Measurements from ENCODE around the gene CD2AP. TPM values are rescaled to one million over a fixed set of nuclear protein-coding genes. Genes with fewer than 3 reads are reported as not detected.
"Not testable (repeated sequence)": the region's sequence is repeated elsewhere in the genome, so short reads cannot be mapped to it uniquely, and the experiment has no call there.

CD2AP gene
- total RNA-seq (68.3 TPM), polyA plus RNA-seq (10.1 TPM)

DNA sequence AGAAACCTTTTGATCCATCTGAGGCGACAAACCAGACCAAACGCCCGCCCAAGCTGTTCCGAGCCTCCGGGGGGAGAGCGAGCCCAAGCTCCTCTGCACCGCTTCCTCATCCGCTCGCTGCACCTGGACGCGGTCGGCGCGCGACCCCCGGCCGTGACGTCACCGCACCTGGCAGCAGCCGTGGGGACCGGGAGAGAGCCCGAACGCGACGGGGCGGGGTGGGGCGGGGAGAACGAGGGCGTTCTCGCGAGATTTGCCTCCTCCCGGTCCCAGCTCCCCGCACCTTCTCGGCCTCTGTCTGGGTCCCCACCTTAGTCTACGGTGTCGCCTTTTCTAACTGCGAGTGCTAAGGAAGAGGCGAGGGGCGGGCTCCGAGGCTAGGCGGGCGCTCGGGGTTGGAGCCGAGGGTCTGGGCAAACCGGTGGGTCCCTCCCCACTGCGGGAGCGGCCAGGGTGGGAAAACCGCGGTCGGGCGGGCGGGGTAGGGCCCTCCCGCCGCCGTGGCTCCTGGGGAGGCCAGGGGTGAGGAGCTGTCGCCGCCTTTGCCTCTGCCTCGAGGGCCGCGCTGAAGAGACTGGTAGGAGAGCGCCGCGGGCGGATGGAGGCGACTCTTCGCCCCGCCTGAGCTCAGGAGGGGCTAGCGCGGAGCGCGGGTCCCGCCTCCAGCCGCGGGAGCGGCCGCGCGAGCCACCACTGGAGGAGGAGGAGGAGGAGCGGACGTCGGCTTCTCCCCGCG lies at the start of gene CD2AP:
Gene CD2AP (plus strand): TSS at position 293 of the 736 bp plus-strand sequence. CDS start 456 bp downstream, outside the sequence.
- Histone ChIP-seq H3K36me3 (ENCODE audit: insufficient read depth) (no peaks in the 10 kb centered on the region), H3K4me3 (ENCODE audit: low read depth, low read length) (peak within 1 kb of the TSS; percentile 83), H3K4me1 (ENCODE audit: insufficient read depth) (no peaks in the 10 kb centered on the region), H3K27ac (ENCODE audit: low read depth) (peak within 1 kb of the TSS; percentile 99)
- under 1% methylated on average over 83 of the region's 83 CpGs for WGBS
- DNase-seq (ENCODE audit: extremely low spot score) = peak; percentile 82

GRCh38 chr6:47428288-47428687 lies 49.3 kb upstream of the CD2AP start:
- Histone ChIP-seq H3K4me1 (ENCODE audit: insufficient read depth) (no peaks in the 10 kb centered on the region), H3K36me3 (ENCODE audit: insufficient read depth) (no peaks in the 10 kb centered on the region), H3K27ac (ENCODE audit: low read depth) (no peak overlapping the region), H3K4me3 (ENCODE audit: low read depth, low read length) (no peak overlapping the region)
- no peak for DNase-seq (ENCODE audit: extremely low spot score)
- WGBS = 59% methylated on average over 2 of the region's 2 CpGs

DNA sequence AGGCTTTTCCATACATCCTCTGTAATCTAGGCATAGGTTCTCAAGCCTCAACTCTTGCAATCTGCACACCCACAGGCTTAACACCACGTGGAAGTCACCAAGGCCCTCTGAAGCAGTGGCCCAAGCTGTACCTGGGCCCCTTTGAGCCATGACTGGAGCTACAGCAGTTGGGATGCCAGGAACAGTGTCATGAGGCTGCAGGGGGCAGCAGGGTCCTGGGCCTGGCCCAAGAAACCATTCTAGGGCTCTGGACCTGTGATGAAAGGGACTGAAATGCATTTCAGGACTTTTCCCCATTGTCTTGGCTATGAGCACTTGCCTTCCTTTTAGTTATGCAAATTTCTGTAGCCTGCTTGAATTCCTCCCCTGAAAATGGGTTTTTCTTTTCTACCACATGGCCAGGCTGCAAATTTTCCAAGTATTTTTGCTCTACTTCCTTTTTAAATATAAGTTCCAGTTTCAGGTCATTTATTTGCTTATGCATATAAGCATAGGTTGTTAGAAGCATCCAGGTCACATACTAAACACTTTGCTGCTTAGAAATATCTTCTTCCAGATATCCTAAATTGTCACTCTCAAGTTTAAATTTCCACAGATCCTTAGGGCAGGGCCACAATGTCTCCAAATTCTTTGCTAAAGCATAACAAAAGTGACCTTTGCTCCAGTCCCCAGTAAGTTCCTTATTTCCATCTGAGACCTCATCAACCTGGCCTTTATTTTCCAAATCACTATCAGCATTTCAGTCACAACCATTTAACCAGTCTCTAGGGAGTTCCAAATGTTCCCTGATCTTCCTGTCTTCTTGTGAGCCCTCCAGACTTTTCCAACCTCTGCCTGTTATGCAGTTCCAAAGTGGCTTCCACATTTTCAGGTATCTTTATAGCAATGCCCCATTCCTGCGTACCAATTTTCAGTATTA lies 48.6 kb upstream of the CD2AP start:
- Histone ChIP-seq H3K4me1 (ENCODE audit: insufficient read depth) (no peaks in the 10 kb centered on the region), H3K4me3 (ENCODE audit: low read depth, low read length) (no peak overlapping the region), H3K36me3 (ENCODE audit: insufficient read depth) (no peaks in the 10 kb centered on the region), H3K27ac (ENCODE audit: low read depth) (no peak overlapping the region)
- 64% methylated on average over 2 of the region's 2 CpGs for WGBS
- no peak for DNase-seq (ENCODE audit: extremely low spot score)

- Histone ChIP-seq H3K4me3 (ENCODE audit: low read depth, low read length) (no peak overlapping the region), H3K4me1 (ENCODE audit: insufficient read depth) (no peaks in the 10 kb centered on the region), H3K36me3 (ENCODE audit: insufficient read depth) (no peaks in the 10 kb centered on the region), H3K27ac (ENCODE audit: low read depth) (no peak overlapping the region)
- WGBS = 36% methylated on average over 2 of the region's 2 CpGs
- no peak for DNase-seq (ENCODE audit: extremely low spot score)
These were observed 43.0 kb upstream of the CD2AP start for GRCh38 chr6:47434372-47435253.

GRCh38 chr6:47435254-47435612 lies 42.4 kb upstream of the CD2AP start:
- Histone ChIP-seq H3K27ac (ENCODE audit: low read depth) (no peak overlapping the region), H3K4me1 (ENCODE audit: insufficient read depth) (no peaks in the 10 kb centered on the region), H3K4me3 (ENCODE audit: low read depth, low read length) (no peak overlapping the region), H3K36me3 (ENCODE audit: insufficient read depth) (no peaks in the 10 kb centered on the region)
- no peak for DNase-seq (ENCODE audit: extremely low spot score)
- WGBS = 77% methylated on average over 2 of the region's 2 CpGs

DNA sequence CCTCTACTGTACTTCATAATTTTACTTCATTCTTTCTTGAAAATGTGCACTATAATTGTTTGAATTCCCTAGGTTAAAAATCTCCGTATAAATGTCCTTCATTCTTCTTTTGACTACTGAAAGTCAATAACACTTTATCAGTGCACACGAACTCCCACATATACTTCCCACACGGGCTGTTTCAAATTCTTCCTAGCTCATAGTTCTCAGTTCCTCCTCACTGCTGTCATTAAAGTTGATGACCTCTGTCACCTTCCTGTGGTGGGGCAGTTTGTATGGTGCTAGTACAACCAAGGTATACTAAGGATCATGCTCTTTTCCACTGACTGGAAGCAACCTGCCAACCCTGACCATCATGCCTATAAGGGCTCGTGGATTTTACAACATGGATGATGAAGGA lies 40.0 kb upstream of the CD2AP start:
- H3K36me3 ChIP-seq (ENCODE audit: insufficient read depth) = no peaks in the 10 kb centered on the region
- H3K4me1 ChIP-seq (ENCODE audit: insufficient read depth) = no peaks in the 10 kb centered on the region
- no peak overlapping the region for H3K4me3 ChIP-seq (ENCODE audit: low read depth, low read length)
- DNase-seq (ENCODE audit: extremely low spot score) = no peak
- H3K27ac ChIP-seq (ENCODE audit: low read depth) = no peak overlapping the region
- WGBS = 74% methylated on average over 4 of the region's 4 CpGs

- Histone ChIP-seq H3K36me3 (ENCODE audit: insufficient read depth) (no peaks in the 10 kb centered on the region), H3K27ac (ENCODE audit: low read depth) (no peak overlapping the region), H3K4me1 (ENCODE audit: insufficient read depth) (no peaks in the 10 kb centered on the region), H3K4me3 (ENCODE audit: low read depth, low read length) (no peak overlapping the region)
- WGBS = 86% methylated on average over 8 of the region's 8 CpGs
- no peak for DNase-seq (ENCODE audit: extremely low spot score)
These were observed 38.9 kb upstream of the CD2AP start for GRCh38 chr6:47438481-47439347.

DNA sequence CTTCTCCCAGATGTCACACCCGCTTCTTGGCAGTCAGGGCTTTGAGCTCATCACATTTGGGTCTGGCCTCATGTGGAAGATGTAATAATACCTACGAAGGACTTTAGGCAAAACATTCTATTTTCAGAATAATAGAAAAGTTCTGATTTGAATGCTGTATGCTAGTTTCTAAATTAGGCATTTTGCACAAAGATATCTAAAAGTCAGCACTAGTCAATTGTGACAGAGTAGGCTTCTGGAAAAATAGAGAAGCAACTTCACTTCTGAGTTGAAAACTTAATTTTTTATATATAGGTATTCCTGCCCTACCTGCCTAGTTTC lies 38.3 kb upstream of the CD2AP start:
- 75% methylated on average over 2 of the region's 2 CpGs for WGBS
- Histone ChIP-seq H3K4me1 (ENCODE audit: insufficient read depth) (no peaks in the 10 kb centered on the region), H3K27ac (ENCODE audit: low read depth) (no peak overlapping the region), H3K36me3 (ENCODE audit: insufficient read depth) (no peaks in the 10 kb centered on the region), H3K4me3 (ENCODE audit: low read depth, low read length) (no peak overlapping the region)
- no peak for DNase-seq (ENCODE audit: extremely low spot score)

- no peaks in the 10 kb centered on the region for H3K36me3 ChIP-seq (ENCODE audit: insufficient read depth)
- H3K27ac ChIP-seq (ENCODE audit: low read depth) = no peak overlapping the region
- H3K4me1 ChIP-seq (ENCODE audit: insufficient read depth) = no peaks in the 10 kb centered on the region
- no peak overlapping the region for H3K4me3 ChIP-seq (ENCODE audit: low read depth, low read length)
- DNase-seq (ENCODE audit: extremely low spot score) = no peak
- 48% methylated on average over 3 of the region's 3 CpGs for WGBS
These were observed 36.9 kb upstream of the CD2AP start for GRCh38 chr6:47440719-47441118.

GRCh38 chr6:47444964-47445363 lies 32.6 kb upstream of the CD2AP start:
- 93% methylated on average over 3 of the region's 3 CpGs for WGBS
- H3K4me3 ChIP-seq (ENCODE audit: low read depth, low read length); H3K27ac ChIP-seq (ENCODE audit: low read depth): not testable (repeated sequence)

GRCh38 chr6:47446669-47447330 lies 30.8 kb upstream of the CD2AP start:
- H3K4me1 ChIP-seq (ENCODE audit: insufficient read depth) = no peaks in the 10 kb centered on the region
- no peak overlapping the region for H3K27ac ChIP-seq (ENCODE audit: low read depth)
- WGBS = 50% methylated on average over 3 of the region's 3 CpGs
- no peaks in the 10 kb centered on the region for H3K36me3 ChIP-seq (ENCODE audit: insufficient read depth)
- no peak overlapping the region for H3K4me3 ChIP-seq (ENCODE audit: low read depth, low read length)
- DNase-seq (ENCODE audit: extremely low spot score) = no peak

More at GRCh38 chr6:47444964-47445363, 32.6 kb upstream of the CD2AP start:
- DNase-seq (ENCODE audit: extremely low spot score); H3K36me3 ChIP-seq (ENCODE audit: insufficient read depth); H3K4me1 ChIP-seq (ENCODE audit: insufficient read depth): not testable (repeated sequence)

- no peak overlapping the region for H3K27ac ChIP-seq (ENCODE audit: low read depth)
- no peak overlapping the region for H3K4me3 ChIP-seq (ENCODE audit: low read depth, low read length)
- H3K4me1 ChIP-seq (ENCODE audit: insufficient read depth) = no peaks in the 10 kb centered on the region
- no peaks in the 10 kb centered on the region for H3K36me3 ChIP-seq (ENCODE audit: insufficient read depth)
- 88% methylated on average over 1 of the region's 1 CpG for WGBS
- DNase-seq (ENCODE audit: extremely low spot score) = no peak
These were observed 29.9 kb upstream of the CD2AP start for GRCh38 chr6:47447722-47448121.

All from urinary bladder (tissue), 4 donors.